Stimulated activated naive B cell treated with anti-CD40 and anti-IgM and Interleukin-4, amounts not matched to agents 10 μg/mL and 1 μg/mL and 100 μg/mL, for 72 hours (primary cell): ENCODE measurements around the gene FGF9.

Experiments used
- ATAC-seq, 2 donors: fragments of 150-1000 bp; cut with Tn5 transposase; replicated peaks; 2 replicates each; pipeline ENCODE4 v1.10.0; 2021; ENCODE audit warnings: moderate library complexity in 1 of 2
- DNase-seq: peaks from one replicate; pipeline ENCODE4 v3.0.0; 2021
- H3K27ac Mint-ChIP-seq: one replicate; pipeline ENCODE4 v1.8.0; 2022; ENCODE audit warnings: mild to moderate bottlenecking, mixed read lengths
- H3K27me3 Mint-ChIP-seq, 2 donors: one replicate each; pipeline ENCODE4 v1.8.0; 2022; ENCODE audit warnings: mixed read lengths in 2 of 2
- H3K36me3 Mint-ChIP-seq, 2 donors: one replicate each; pipeline ENCODE4 v1.8.0; 2022; ENCODE audit warnings: mixed read lengths in 2 of 2, mild to moderate bottlenecking in 1 of 2
- H3K4me1 Mint-ChIP-seq, 2 donors: one replicate each; pipeline ENCODE4 v1.8.0; 2022; ENCODE audit warnings: mixed read lengths in 2 of 2, mild to moderate bottlenecking in 1 of 2
- H3K4me3 Mint-ChIP-seq, 2 donors: one replicate each; pipeline ENCODE4 v1.8.0; 2022; ENCODE audit warnings: mild to moderate bottlenecking in 2 of 2, mixed read lengths in 2 of 2, moderate library complexity in 1 of 2
- H3K9me3 Mint-ChIP-seq, 2 donors: one replicate each; pipeline ENCODE4 v1.8.0; 2022; ENCODE audit warnings: mixed read lengths in 2 of 2, mild to moderate bottlenecking in 1 of 2

The FGF9 gene

GRCh38 chr13:21670006-21670882 is 629 bp upstream of the FGF9 start:
- Mint-ChIP-seq H3K4me3 (peak overlapping the region; percentile 86 to 89), H3K27ac (peak overlapping the region; percentile 39), H3K9me3 (no peaks in the 10 kb centered on the region), H3K27me3 (peaks cover 44 to 46% of the 10 kb centered on the region in 2 donors), H3K36me3 (no peaks in the 10 kb centered on the region), H3K4me1 (peaks cover 33 to 49% of the 10 kb centered on the region in 2 donors)
- peak; percentile 30 to 31 for ATAC-seq
- DNase-seq: peak; percentile 42

GRCh38 chr13:21671620-21672286 is 880 bp downstream of the FGF9 start:
- H3K27me3 Mint-ChIP-seq: peaks cover 57 to 59% of the 10 kb centered on the region in 2 donors
- DNase-seq (no peak), ATAC-seq (no peak)
- peaks cover 35 to 54% of the 10 kb centered on the region in 2 donors for H3K4me1 Mint-ChIP-seq
- H3K9me3 Mint-ChIP-seq: no peaks in the 10 kb centered on the region
- peak overlapping the region; percentile 71 for H3K27ac Mint-ChIP-seq
- H3K36me3 Mint-ChIP-seq: no peaks in the 10 kb centered on the region
- peak overlapping the region; percentile 86 to 89 for H3K4me3 Mint-ChIP-seq

GRCh38 chr13:21672287-21672680 is 1.4 kb downstream of the FGF9 start:
- Mint-ChIP-seq H3K4me3 (no peak overlapping the region), H3K36me3 (no peaks in the 10 kb centered on the region), H3K27me3 (peaks cover 56 to 59% of the 10 kb centered on the region in 2 donors), H3K4me1 (peaks cover 35 to 54% of the 10 kb centered on the region in 2 donors), H3K9me3 (no peaks in the 10 kb centered on the region), H3K27ac (peak overlapping the region; percentile 56)
- no peak for DNase-seq
- no peak for ATAC-seq

- Mint-ChIP-seq H3K9me3 (no peaks in the 10 kb centered on the region), H3K4me1 (peaks cover 35 to 54% of the 10 kb centered on the region in 2 donors), H3K27ac (peak overlapping the region; percentile 37), H3K4me3 (peak overlapping the region; percentile 66 to 77), H3K36me3 (no peaks in the 10 kb centered on the region), H3K27me3 (peaks cover 57% of the 10 kb centered on the region in 2 donors)
- no peak for DNase-seq
- ATAC-seq: no peak
Measured at GRCh38 chr13:21672796-21673538, 2.1 kb downstream of the FGF9 start.

- H3K27ac Mint-ChIP-seq: peak overlapping the region; percentile 37
- ATAC-seq: peak; percentile 18 to 35
Measured at GRCh38 chr13:21673539-21673788, 2.6 kb downstream of the FGF9 start.

GRCh38 chr13:21673789-21674489 is 3.1 kb downstream of the FGF9 start:
- peaks cover 48% of the 10 kb centered on the region in 2 donors for H3K27me3 Mint-ChIP-seq
- H3K36me3 Mint-ChIP-seq: no peaks in the 10 kb centered on the region
- DNase-seq (peak; percentile 20), ATAC-seq (peak; percentile 18 to 31)
- H3K4me3 Mint-ChIP-seq: peak overlapping the region; percentile 85 to 86
- H3K4me1 Mint-ChIP-seq: peaks cover 30 to 48% of the 10 kb centered on the region in 2 donors
- H3K9me3 Mint-ChIP-seq: no peaks in the 10 kb centered on the region
- no peak overlapping the region for H3K27ac Mint-ChIP-seq

More at GRCh38 chr13:21673539-21673788, 2.6 kb downstream of the FGF9 start:
- Mint-ChIP-seq H3K27me3 (peaks cover 52 to 53% of the 10 kb centered on the region in 2 donors), H3K4me1 (peaks cover 34 to 52% of the 10 kb centered on the region in 2 donors), H3K36me3 (no peaks in the 10 kb centered on the region), H3K4me3 (peak overlapping the region; percentile 66 to 77), H3K9me3 (no peaks in the 10 kb centered on the region)
- no peak for DNase-seq

- ATAC-seq: no peak
- no peaks in the 10 kb centered on the region for H3K36me3 Mint-ChIP-seq
- DNase-seq: no peak
- peaks cover 44 to 45% of the 10 kb centered on the region in 2 donors for H3K27me3 Mint-ChIP-seq
- peak overlapping the region; percentile 81 to 86 for H3K4me3 Mint-ChIP-seq
- peaks cover 26 to 42% of the 10 kb centered on the region in 2 donors for H3K4me1 Mint-ChIP-seq
- H3K27ac Mint-ChIP-seq: no peak overlapping the region
- H3K9me3 Mint-ChIP-seq: no peaks in the 10 kb centered on the region
Measured at GRCh38 chr13:21674490-21675009, 3.7 kb downstream of the FGF9 start.

GRCh38 chr13:21675095-21675991 is 4.5 kb downstream of the FGF9 start:
- H3K36me3 Mint-ChIP-seq: no peaks in the 10 kb centered on the region
- peaks cover 43 to 45% of the 10 kb centered on the region in 2 donors for H3K27me3 Mint-ChIP-seq
- no peaks in the 10 kb centered on the region for H3K9me3 Mint-ChIP-seq
- peak; percentile 4 for DNase-seq
- no peak for ATAC-seq
- no peak overlapping the region for H3K27ac Mint-ChIP-seq
- peaks cover 25 to 36% of the 10 kb centered on the region in 2 donors for H3K4me1 Mint-ChIP-seq
- peak overlapping the region; percentile 81 for H3K4me3 Mint-ChIP-seq

- Mint-ChIP-seq H3K4me3 (peak overlapping the region in 1 of 2 donors; percentile 41), H3K27me3 (peaks cover 43 to 45% of the 10 kb centered on the region in 2 donors), H3K9me3 (no peaks in the 10 kb centered on the region), H3K4me1 (peaks cover 21 to 23% of the 10 kb centered on the region in 2 donors), H3K27ac (no peak overlapping the region), H3K36me3 (no peaks in the 10 kb centered on the region)
- ATAC-seq (no peak), DNase-seq (no peak)
Measured at GRCh38 chr13:21676611-21677021, 5.7 kb downstream of the FGF9 start.

GRCh38 chr13:21677075-21677623 is 6.3 kb downstream of the FGF9 start:
- H3K4me1 Mint-ChIP-seq: peaks cover 18 to 19% of the 10 kb centered on the region in 2 donors
- ATAC-seq (no peak), DNase-seq (no peak)
- no peaks in the 10 kb centered on the region for H3K36me3 Mint-ChIP-seq
- no peak overlapping the region for H3K4me3 Mint-ChIP-seq
- H3K27me3 Mint-ChIP-seq: peaks cover 43 to 45% of the 10 kb centered on the region in 2 donors
- H3K27ac Mint-ChIP-seq: no peak overlapping the region
- H3K9me3 Mint-ChIP-seq: no peaks in the 10 kb centered on the region

- no peak overlapping the region for H3K4me3 Mint-ChIP-seq
- DNase-seq: no peak
- H3K36me3 Mint-ChIP-seq: no peaks in the 10 kb centered on the region
- ATAC-seq: no peak
- H3K27ac Mint-ChIP-seq: no peak overlapping the region
- H3K4me1 Mint-ChIP-seq: no peaks in the 10 kb centered on the region
- no peaks in the 10 kb centered on the region for H3K9me3 Mint-ChIP-seq
- H3K27me3 Mint-ChIP-seq: peaks cover 21 to 24% of the 10 kb centered on the region in 2 donors
Measured at GRCh38 chr13:21683034-21683733, 12.3 kb downstream of the FGF9 start.

GRCh38 chr13:21684576-21684975 is 13.7 kb downstream of the FGF9 start:
- DNase-seq (no peak), ATAC-seq (no peak)
- no peak overlapping the region for H3K4me3 Mint-ChIP-seq
- no peaks in the 10 kb centered on the region for H3K36me3 Mint-ChIP-seq
- no peak overlapping the region for H3K27ac Mint-ChIP-seq
- H3K4me1 Mint-ChIP-seq: no peaks in the 10 kb centered on the region
- peaks cover 21 to 24% of the 10 kb centered on the region in 2 donors for H3K27me3 Mint-ChIP-seq
- H3K9me3 Mint-ChIP-seq: no peaks in the 10 kb centered on the region
